ENCODE data around the gene SLC25A33.
"Not testable (repeated sequence)": the region's sequence is repeated elsewhere in the genome, so short reads cannot be mapped to it uniquely, and the experiment has no call there.

Gene SLC25A33

GRCh38 chr1:9539829-9540550 lies 725 bp downstream of the SLC25A33 start:
- no peak for DNase-seq (ENCODE audit: low read depth)

GRCh38 chr1:9542430-9542829 lies 3.2 kb downstream of the SLC25A33 start:
- DNase-seq (ENCODE audit: low read depth) = no peak

GRCh38 chr1:9544926-9545325 lies 5.7 kb downstream of the SLC25A33 start:
- no peak for DNase-seq (ENCODE audit: low read depth)

- no peak for DNase-seq (ENCODE audit: low read depth)
These were observed 10.8 kb downstream of the SLC25A33 start for GRCh38 chr1:9549955-9550546.

- DNase-seq (ENCODE audit: low read depth) = no peak
These were observed 12.7 kb downstream of the SLC25A33 start for GRCh38 chr1:9551984-9552383.

- DNase-seq (ENCODE audit: low read depth) = no peak
These were observed 14.5 kb downstream of the SLC25A33 start for GRCh38 chr1:9553736-9554144.

GRCh38 chr1:9555942-9556341 lies 16.7 kb downstream of the SLC25A33 start:
- no peak for DNase-seq (ENCODE audit: low read depth)

- DNase-seq (ENCODE audit: low read depth) = no peak
These were observed 18.4 kb downstream of the SLC25A33 start for GRCh38 chr1:9557624-9558023.

- DNase-seq (ENCODE audit: low read depth) = no peak
These were observed 19.1 kb downstream of the SLC25A33 start for GRCh38 chr1:9558271-9558945.

GRCh38 chr1:9558946-9559545 lies 19.8 kb downstream of the SLC25A33 start:
- no peak for DNase-seq (ENCODE audit: low read depth)

GRCh38 chr1:9559673-9560072 lies 20.4 kb downstream of the SLC25A33 start:
- DNase-seq (ENCODE audit: low read depth) = no peak

- not testable (repeated sequence) for DNase-seq (ENCODE audit: low read depth)
These were observed 20.8 kb downstream of the SLC25A33 start for GRCh38 chr1:9560090-9560489.

- DNase-seq (ENCODE audit: low read depth) = peak; percentile 82
These were observed 22.2 kb downstream of the SLC25A33 start for GRCh38 chr1:9561429-9561828.

GRCh38 chr1:9569267-9569666 lies 30.0 kb downstream of the SLC25A33 start:
- no peak for DNase-seq (ENCODE audit: low read depth)

GRCh38 chr1:9570886-9571529 lies 31.7 kb downstream of the SLC25A33 start:
- not testable (repeated sequence) for DNase-seq (ENCODE audit: low read depth)

GRCh38 chr1:9573723-9574122 lies 34.5 kb downstream of the SLC25A33 start:
- no peak for DNase-seq (ENCODE audit: low read depth)

- DNase-seq (ENCODE audit: low read depth) = no peak
These were observed 36.2 kb downstream of the SLC25A33 start for GRCh38 chr1:9575486-9575885.

- DNase-seq (ENCODE audit: low read depth) = no peak
These were observed 37.6 kb downstream of the SLC25A33 start for GRCh38 chr1:9576903-9577302.

- no peak for DNase-seq (ENCODE audit: low read depth)
These were observed 38.2 kb downstream of the SLC25A33 start for GRCh38 chr1:9577423-9577822.

GRCh38 chr1:9580942-9581341 lies 41.7 kb downstream of the SLC25A33 start:
- no peak for DNase-seq (ENCODE audit: low read depth)

- DNase-seq (ENCODE audit: low read depth) = no peak
These were observed 47.0 kb downstream of the SLC25A33 start for GRCh38 chr1:9586147-9586766.
